Breast epithelium (tissue), 3 donors: Measurements from ENCODE around the gene INPP4A.

Experiments used
- POLR2A ChIP-seq: fragments of 450-650 bp; IDR thresholded peaks from one replicate; pipeline ENCODE4 v1.6.1; 2016; ENCODE audit warnings: antibody characterized with exemption, mild to moderate bottlenecking, moderate library complexity
- POLR2AphosphoS5 ChIP-seq, 3 donors: sonication (generic); formaldehyde crosslinking; IDR thresholded peaks; one replicate each; pipeline ENCODE4 v1.6.1; 2017; ENCODE audit warnings: antibody characterized with exemption in 3 of 3
- TF ChIP-seq, protein P1 (sequence below), 3 donors: fragments of 450-650 bp; IDR thresholded peaks; one replicate each; pipeline ENCODE4 v1.5.1; 2016 to 2017; ENCODE audit warnings: antibody characterized with exemption in 3 of 3, mild to moderate bottlenecking in 3 of 3, moderate library complexity in 3 of 3

DNA sequence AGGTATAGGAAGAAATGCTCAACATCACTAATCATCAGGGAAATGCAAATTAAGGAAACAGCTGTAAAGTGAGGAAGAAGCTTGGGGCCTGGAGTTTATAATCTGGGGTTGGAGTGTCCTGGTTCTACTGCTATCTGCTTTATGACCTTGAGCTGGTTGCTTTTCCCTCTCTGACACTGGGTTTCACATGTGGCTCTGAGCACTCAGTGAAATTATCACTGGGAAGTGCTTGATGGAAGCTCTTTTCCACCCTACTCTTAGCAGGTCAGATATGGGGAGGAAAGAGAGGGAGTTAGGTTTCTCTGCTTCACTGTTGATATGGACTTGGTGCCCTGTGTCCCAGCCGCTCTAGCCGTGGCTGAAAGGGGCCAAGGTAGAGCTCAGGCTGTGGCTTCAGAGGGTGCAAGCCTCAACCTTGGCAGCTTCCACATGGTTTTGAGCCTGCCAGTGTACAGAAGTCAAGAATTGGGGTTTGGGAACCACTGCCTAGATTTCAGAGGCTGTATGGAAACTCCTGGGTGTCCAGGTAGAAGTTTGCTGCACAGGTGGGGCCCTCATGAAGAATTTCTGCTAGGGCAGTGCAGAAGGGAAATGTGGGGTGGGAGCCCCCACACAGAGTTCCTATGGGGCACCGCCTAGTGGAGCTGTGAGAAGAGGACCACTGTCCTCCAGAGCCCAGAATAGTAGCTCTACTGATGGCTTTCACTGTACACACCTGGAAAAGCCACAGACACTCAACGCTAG lies 52.3 kb downstream of the INPP4A start:
- TF ChIP-seq, protein P1, sequence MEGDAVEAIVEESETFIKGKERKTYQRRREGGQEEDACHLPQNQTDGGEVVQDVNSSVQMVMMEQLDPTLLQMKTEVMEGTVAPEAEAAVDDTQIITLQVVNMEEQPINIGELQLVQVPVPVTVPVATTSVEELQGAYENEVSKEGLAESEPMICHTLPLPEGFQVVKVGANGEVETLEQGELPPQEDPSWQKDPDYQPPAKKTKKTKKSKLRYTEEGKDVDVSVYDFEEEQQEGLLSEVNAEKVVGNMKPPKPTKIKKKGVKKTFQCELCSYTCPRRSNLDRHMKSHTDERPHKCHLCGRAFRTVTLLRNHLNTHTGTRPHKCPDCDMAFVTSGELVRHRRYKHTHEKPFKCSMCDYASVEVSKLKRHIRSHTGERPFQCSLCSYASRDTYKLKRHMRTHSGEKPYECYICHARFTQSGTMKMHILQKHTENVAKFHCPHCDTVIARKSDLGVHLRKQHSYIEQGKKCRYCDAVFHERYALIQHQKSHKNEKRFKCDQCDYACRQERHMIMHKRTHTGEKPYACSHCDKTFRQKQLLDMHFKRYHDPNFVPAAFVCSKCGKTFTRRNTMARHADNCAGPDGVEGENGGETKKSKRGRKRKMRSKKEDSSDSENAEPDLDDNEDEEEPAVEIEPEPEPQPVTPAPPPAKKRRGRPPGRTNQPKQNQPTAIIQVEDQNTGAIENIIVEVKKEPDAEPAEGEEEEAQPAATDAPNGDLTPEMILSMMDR (IDR thresholded peaks at IDR 0.05): no peak
- TF ChIP-seq POLR2AphosphoS5 (IDR thresholded peaks at IDR 0.05): no peak
- TF ChIP-seq POLR2A: no peak
